PC-9 (cell line): ENCODE measurements around the gene CCDC60. TPM values are rescaled to one million over a fixed set of nuclear protein-coding genes. Genes with fewer than 3 reads are reported as not detected.

Source experiments
- BruUV-seq: library from RNA; stranded (reverse); fragments of 400-500 nt; replicated peaks from 2 replicates; lab custom pipeline; 2021; lab: Mats Ljungman, UMichigan
- CTCF ChIA-PET: fragments of 300-600 bp; sonication (Branson Sonifier 250); formaldehyde crosslinking; loops from one replicate; lab custom pipeline; 2022; ENCODE audit warnings: antibody characterized with exemption; lab: Charles Lee
- POLR2A ChIA-PET: fragments of 300-600 bp; sonication (Branson Sonifier 250); formaldehyde crosslinking; loops from one replicate; lab custom pipeline; 2022; ENCODE audit warnings: antibody characterized with exemption; ENCODE audit not compliant: unreplicated experiment; lab: Charles Lee
- DNase-seq, 2 experiments: peaks; one replicate each; pipeline versions ENCODE4 v3.0.0 to v3.0.0-alpha.2; 2015 to 2022; ENCODE audit warnings: mixed read lengths in 1 of 2
- H2AFZ ChIP-seq: fragments of 200-600 bp; sonication (generic); 2 replicates; pipeline ENCODE4 v1.8.1; 2017; ENCODE audit warnings: antibody characterized with exemption
- H3F3A ChIP-seq: fragments of 200-600 bp; sonication (generic); 2 replicates; pipeline ENCODE4 v1.8.1; 2017; ENCODE audit warnings: antibody characterized with exemption, mild to moderate bottlenecking, low read depth; ENCODE audit not compliant: insufficient read depth
- H3K27ac ChIP-seq: fragments of 200-600 bp; sonication (generic); 2 replicates; pipeline ENCODE4 v1.6.1; 2016; ENCODE audit warnings: mixed run types
- H3K27me3 ChIP-seq: fragments of 200-600 bp; sonication (generic); 2 replicates; pipeline ENCODE4 v1.6.1; 2016; ENCODE audit warnings: low read depth, mixed run types; ENCODE audit not compliant: insufficient read depth
- H3K36me3 ChIP-seq: fragments of 200-600 bp; sonication (generic); 2 replicates; pipeline ENCODE4 v1.6.1; 2016; ENCODE audit warnings: low read depth, mixed run types
- H3K4me1 ChIP-seq: fragments of 200-600 bp; sonication (generic); replicated peaks from 2 replicates; pipeline ENCODE4 v1.6.1; 2016; ENCODE audit warnings: mixed run types; ENCODE audit not compliant: insufficient read depth
- H3K4me2 ChIP-seq: fragments of 200-600 bp; sonication (generic); 2 replicates; pipeline ENCODE4 v1.6.1; 2017; ENCODE audit warnings: mixed run types
- H3K4me3 ChIP-seq: fragments of 200-600 bp; sonication (generic); 2 replicates; pipeline ENCODE4 v1.6.1; 2016; ENCODE audit warnings: mixed run types
- H3K79me2 ChIP-seq: fragments of 200-600 bp; sonication (generic); 2 replicates; pipeline ENCODE4 v1.6.1; 2017; ENCODE audit warnings: low read depth, mixed run types
- H3K9me2 ChIP-seq: fragments of 200-600 bp; sonication (generic); 2 replicates; pipeline ENCODE4 v1.8.1; 2017; ENCODE audit warnings: mild to moderate bottlenecking; ENCODE audit not compliant: insufficient read depth
- H3K9me3 ChIP-seq: fragments of 200-600 bp; sonication (generic); 2 replicates; pipeline ENCODE4 v1.8.1; 2016; ENCODE audit warnings: low read depth; ENCODE audit not compliant: insufficient read depth
- H4K20me1 ChIP-seq: fragments of 200-600 bp; sonication (generic); 2 replicates; pipeline ENCODE4 v1.8.1; 2017; ENCODE audit not compliant: insufficient read depth
- CTCF ChIP-seq: fragments of 200-600 bp; sonication (generic); conservative IDR thresholded peaks from 2 replicates; pipeline ENCODE4 v1.6.1; 2017; ENCODE audit warnings: mixed run types, antibody characterized with exemption, mild to moderate bottlenecking, moderate library complexity
- EZH2 ChIP-seq: fragments of 200-600 bp; sonication (generic); IDR thresholded peaks from 2 replicates; pipeline ENCODE4 v1.8.0; 2017; ENCODE audit warnings: antibody characterized with exemption, low read depth
- intact Hi-C: fragments of 100-400 bp; cut with micrococcal nuclease; formaldehyde crosslinking; loops from one replicate; pipeline ENCODE4 v1.10.0; 2022; ENCODE audit not compliant: unreplicated experiment
- total RNA-seq: library from RNA; stranded (reverse); gene quantifications from 2 replicates; pipeline ENCODE4 v1.2.3, GENCODE V29; 2021

The CCDC60 gene
- total RNA-seq, 1 experiment from 2014 or later, result not detected

GRCh38 chr12:119384340-119384739 lies 49.8 kb downstream of the CCDC60 start:
- H3F3A ChIP-seq, result no peaks in the 10 kb centered on the region
- intact Hi-C loops, result no loop called here

GRCh38 chr12:119385659-119386058 lies 51.1 kb downstream of the CCDC60 start:
- intact Hi-C loops, result no loop called here
- no peaks in the 10 kb centered on the region for H3K9me3 ChIP-seq
- no peaks in the 10 kb centered on the region for H4K20me1 ChIP-seq
- TF ChIP-seq CTCF, result no peak
- no peak for TF ChIP-seq EZH2
- H3K4me1 ChIP-seq, result no peaks in the 10 kb centered on the region
- no peaks in the 10 kb centered on the region for H3K36me3 ChIP-seq
- POLR2A ChIA-PET, result no interaction called here
- peaks cover 31% of the 10 kb centered on the region for H3K27me3 ChIP-seq
- no TSS peak for BruUV-seq
- H3K4me2 ChIP-seq, result no peak overlapping the region
- no peaks in the 10 kb centered on the region for H3K9me2 ChIP-seq
- no peak overlapping the region for H3K27ac ChIP-seq
- CTCF ChIA-PET, result no interaction called here
- no peak for DNase-seq
- H2AFZ ChIP-seq, result no peak overlapping the region
- H3K4me3 ChIP-seq, result no peak overlapping the region
- H3F3A ChIP-seq, result no peaks in the 10 kb centered on the region
- H3K79me2 ChIP-seq, result no peaks in the 10 kb centered on the region

More at GRCh38 chr12:119384340-119384739, 49.8 kb downstream of the CCDC60 start:
- H2AFZ ChIP-seq, result no peak overlapping the region
- H3K4me1 ChIP-seq, result no peaks in the 10 kb centered on the region
- H3K9me2 ChIP-seq, result no peaks in the 10 kb centered on the region
- no peaks in the 10 kb centered on the region for H3K36me3 ChIP-seq
- H3K4me3 ChIP-seq, result no peak overlapping the region
- no peaks in the 10 kb centered on the region for H3K9me3 ChIP-seq
- CTCF ChIA-PET, result no interaction called here
- peaks cover 31% of the 10 kb centered on the region for H3K27me3 ChIP-seq
- TF ChIP-seq EZH2 (no peak), CTCF (no peak)
- H4K20me1 ChIP-seq, result no peaks in the 10 kb centered on the region
- no TSS peak for BruUV-seq
- no peaks in the 10 kb centered on the region for H3K79me2 ChIP-seq
- no peak overlapping the region for H3K4me2 ChIP-seq
- no peak for DNase-seq
- no peak overlapping the region for H3K27ac ChIP-seq
- POLR2A ChIA-PET, result no interaction called here

- POLR2A ChIA-PET, result no interaction called here
- H3K36me3 ChIP-seq, result no peaks in the 10 kb centered on the region
- CTCF ChIA-PET, result no interaction called here
- no peak overlapping the region for H2AFZ ChIP-seq
- no peak overlapping the region for H3K4me2 ChIP-seq
- H3K9me2 ChIP-seq, result no peaks in the 10 kb centered on the region
- intact Hi-C loops, result no loop called here
- no peaks in the 10 kb centered on the region for H3K9me3 ChIP-seq
- H3F3A ChIP-seq, result no peaks in the 10 kb centered on the region
- no peak for DNase-seq
- TF ChIP-seq CTCF, result no peak
- no peak for TF ChIP-seq EZH2
- no TSS peak for BruUV-seq
- H3K4me1 ChIP-seq, result no peaks in the 10 kb centered on the region
- no peaks in the 10 kb centered on the region for H4K20me1 ChIP-seq
- H3K79me2 ChIP-seq, result no peaks in the 10 kb centered on the region
- H3K27me3 ChIP-seq, result peaks cover 19% of the 10 kb centered on the region
- H3K4me3 ChIP-seq, result no peak overlapping the region
- H3K27ac ChIP-seq, result no peak overlapping the region
Measured at GRCh38 chr12:119389687-119390086, 55.2 kb downstream of the CCDC60 start.
